ENCODE data around the gene EPHB2. TPM values are rescaled to one million over a fixed set of nuclear protein-coding genes. Genes with fewer than 3 reads are reported as not detected.

Gene EPHB2
- total and polyA plus RNA-seq, 2 of the 8 experiments (the other 6 are each of a cell fraction or from before 2014, with no cell fraction given) = 15.8 to 17.2 TPM

DNA sequence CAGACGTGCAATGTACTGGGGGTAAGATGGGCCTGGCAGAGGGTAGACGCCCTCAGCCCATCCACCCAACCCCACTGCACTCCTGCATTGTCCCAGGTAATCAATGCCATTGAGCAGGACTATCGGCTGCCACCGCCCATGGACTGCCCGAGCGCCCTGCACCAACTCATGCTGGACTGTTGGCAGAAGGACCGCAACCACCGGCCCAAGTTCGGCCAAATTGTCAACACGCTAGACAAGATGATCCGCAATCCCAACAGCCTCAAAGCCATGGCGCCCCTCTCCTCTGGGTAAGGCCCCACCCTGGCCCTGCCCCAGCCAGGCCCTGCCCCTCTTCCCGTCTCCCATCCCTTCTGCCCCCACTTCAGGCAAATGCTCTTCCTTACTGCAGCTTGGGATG lies 199.6 kb downstream of the EPHB2 start:
- CTCF ChIA-PET (ENCODE audit: partially characterized antibody) = interaction anchor here (0.6 to 1.4 kb wide), 4 partner anchors 49 to 1511 kb away, joined by 3 to 5 read pairs (median 4); no protein-coding TSS in a partner anchor
- no peak overlapping the region for H3K27ac ChIP-seq (ENCODE audit: low read depth, low read length)
- H3K18ac ChIP-seq (ENCODE audit: extremely low read depth, low read length) = no peak overlapping the region
- H4K5ac ChIP-seq (ENCODE audit: insufficient read length, low read depth, low read length) = no peak overlapping the region
- no peak overlapping the region for H3K4ac ChIP-seq (replicated peaks; ENCODE audit: insufficient read length, low read depth, low read length)
- H3K23ac ChIP-seq (ENCODE audit: insufficient read length) = no peak overlapping the region
- no peak overlapping the region for H2BK20ac ChIP-seq (ENCODE audit: low read length)
- no peak overlapping the region for H2BK12ac ChIP-seq (ENCODE audit: low read depth, low read length)
- 0 out of 2 replicates have a peak, but pooled peaks cover 2% of the 10 kb centered on the region for H3K79me1 ChIP-seq (ENCODE audit: low read depth, low read length)
- no peak overlapping the region for H3K9ac ChIP-seq (replicated peaks in 1 of 4; ENCODE audit: extremely low read depth in 1 of 4, low read depth in 3 of 4, low read length in 3 of 4)
- H2BK120ac ChIP-seq (replicated peaks; ENCODE audit: low read depth, low read length) = no peak overlapping the region
- no peak overlapping the region for H2AFZ ChIP-seq (ENCODE audit: low read length)
- H3K9me3 ChIP-seq (ENCODE audit: insufficient read depth in 2 of 2, low read depth in 1 of 2, low read length in 1 of 2) = no peaks in the 10 kb centered on the region
- no peak overlapping the region for H3K4me2 ChIP-seq (ENCODE audit: insufficient read depth in 1 of 2, low read depth in 2 of 2, low read length in 2 of 2)
- H2AK5ac ChIP-seq (ENCODE audit: low read depth, low read length) = no peak overlapping the region
- no peak overlapping the region for H3K4me3 ChIP-seq (ENCODE audit: extremely low read depth in 1 of 4, insufficient read depth in 2 of 4, low read depth in 3 of 4, low read length in 4 of 4)
- H3K27me3 ChIP-seq (replicated peaks in 1 of 4; ENCODE audit: control insufficient read depth in 3 of 4, extremely low read depth in 1 of 4, insufficient read depth in 3 of 4, low read length in 3 of 4) = no peaks in the 10 kb centered on the region
- H2BK15ac ChIP-seq (ENCODE audit: low read length) = no peak overlapping the region
- WGBS, 2 experiments (ENCODE audit: extremely low coverage in 1 of 2, insufficient coverage in 1 of 2, insufficient read length in 1 of 2, insufficient replicate concordance in 2 of 2, low coverage in 1 of 2, low lambda C conversion rate in 2 of 2, missing lambda C conversion rate in 1 of 2) = 94% methylated on average over 13 of the region's 13 CpGs; no CpG with 5 or more reads in 1 of the 2 experiments
- POLR2A ChIA-PET (ENCODE audit: partially characterized antibody) = no interaction called here
- no peak overlapping the region for H3K14ac ChIP-seq (ENCODE audit: insufficient read length)
- no peak overlapping the region for H4K8ac ChIP-seq (ENCODE audit: extremely low read depth, insufficient read depth, low read length)
- peaks cover 2 to 3% of the 10 kb centered on the region in 2 experiments for H4K20me1 ChIP-seq (replicated peaks in 1 of 2; ENCODE audit: control insufficient read depth in 1 of 2, insufficient read depth in 2 of 2, low read length in 2 of 2)
- H4K91ac ChIP-seq (replicated peaks; ENCODE audit: insufficient read length, low read length) = no peak overlapping the region
- no peak overlapping the region for H2BK5ac ChIP-seq (ENCODE audit: low read depth, low read length)
- no peaks in the 10 kb centered on the region; the same call in 1 of the 2 replicates for H3K23me2 ChIP-seq (ENCODE audit: low read depth, low read length)
- FAIRE-seq (no peak), DNase-seq (ENCODE audit: low read depth in 1 of 2, low spot score in 2 of 2) (no peak)
- no peaks in the 10 kb centered on the region for H3K4me1 ChIP-seq (replicated peaks in 1 of 4; ENCODE audit: control insufficient read depth in 3 of 4, insufficient read depth in 4 of 4, low read length in 3 of 4)
- peaks cover 0 to 6% (median 0%) of the 10 kb centered on the region in 4 experiments; a peak in 1 of 8 replicates for H3K36me3 ChIP-seq (ENCODE audit: control insufficient read depth in 2 of 4, insufficient read depth in 4 of 4, low read length in 3 of 4)
- no peak overlapping the region for H3K56ac ChIP-seq (replicated peaks; ENCODE audit: insufficient read length, low read depth, low read length)
- TF ChIP-seq, protein P1, sequence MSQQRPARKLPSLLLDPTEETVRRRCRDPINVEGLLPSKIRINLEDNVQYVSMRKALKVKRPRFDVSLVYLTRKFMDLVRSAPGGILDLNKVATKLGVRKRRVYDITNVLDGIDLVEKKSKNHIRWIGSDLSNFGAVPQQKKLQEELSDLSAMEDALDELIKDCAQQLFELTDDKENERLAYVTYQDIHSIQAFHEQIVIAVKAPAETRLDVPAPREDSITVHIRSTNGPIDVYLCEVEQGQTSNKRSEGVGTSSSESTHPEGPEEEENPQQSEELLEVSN (IDR thresholded peaks at IDR 0.05) = no peak
- H3K79me2 ChIP-seq (ENCODE audit: control insufficient read depth in 1 of 2, insufficient read depth in 2 of 2, low read length in 2 of 2) = no peaks in the 10 kb centered on the region
